GM13977 (cell line): ENCODE data around the gene POLR2B.

Experiments used
- DNase-seq: peaks from one replicate; pipeline ENCODE4 v3.0.0; 2012; ENCODE audit warnings: low spot score
- CTCF ChIP-seq: IDR thresholded peaks from 2 replicates; pipeline ENCODE4 v1.5.1; 2012; ENCODE audit warnings: mild to moderate bottlenecking, control low read depth; ENCODE audit not compliant: insufficient read depth; ENCODE audit errors: extremely low read depth, missing control alignments
- in situ Hi-C: fragments of 300-500 bp; cut with MboI; formaldehyde crosslinking; loops from one replicate; pipeline ENCODE4 v1.12.0; 2022; ENCODE audit warnings: low sequenced_read_pairs, low pct_unique_long_range_greater_than_20kb, mixed read lengths, inconsistent platforms; ENCODE audit not compliant: unreplicated experiment

Gene POLR2B

GRCh38 chr4:56999751-57000150, 21.1 kb downstream of the POLR2B start:
- in situ Hi-C loops, result no loop called here

GRCh38 chr4:57013543-57014120, 34.9 kb downstream of the POLR2B start:
- no peak for DNase-seq
- in situ Hi-C loops, result no loop called here
- TF ChIP-seq CTCF, result no peak

More at GRCh38 chr4:56999751-57000150, 21.1 kb downstream of the POLR2B start:
- no peak for DNase-seq
- no peak for TF ChIP-seq CTCF

- in situ Hi-C loops, result no loop called here
- no peak for DNase-seq
- no peak for TF ChIP-seq CTCF
Measured at GRCh38 chr4:57018980-57019379, 40.3 kb downstream of the POLR2B start.

- in situ Hi-C loops, result no loop called here
- no peak for DNase-seq
- no peak for TF ChIP-seq CTCF
Measured at GRCh38 chr4:57020467-57021101, 41.9 kb downstream of the POLR2B start.

- no peak for TF ChIP-seq CTCF
- no peak for DNase-seq
- in situ Hi-C loops, result no loop called here
Measured at GRCh38 chr4:57023104-57023503, 44.4 kb downstream of the POLR2B start.

GRCh38 chr4:57034520-57034919, 55.8 kb downstream of the POLR2B start:
- in situ Hi-C loops, result no loop called here
- DNase-seq, result no peak
- no peak for TF ChIP-seq CTCF
